HG02970 (cell line): ENCODE measurements around the gene DCDC2C.

Experiments
- ATAC-seq: cut with Tn5 transposase; IDR thresholded peaks from one replicate; pipeline ENCODE4 v1.9.1; 2021; ENCODE audit warnings: mild to moderate bottlenecking, moderate library complexity, moderate number of reproducible peaks; ENCODE audit not compliant: unreplicated experiment, low FRiP score

The DCDC2C gene

DNA sequence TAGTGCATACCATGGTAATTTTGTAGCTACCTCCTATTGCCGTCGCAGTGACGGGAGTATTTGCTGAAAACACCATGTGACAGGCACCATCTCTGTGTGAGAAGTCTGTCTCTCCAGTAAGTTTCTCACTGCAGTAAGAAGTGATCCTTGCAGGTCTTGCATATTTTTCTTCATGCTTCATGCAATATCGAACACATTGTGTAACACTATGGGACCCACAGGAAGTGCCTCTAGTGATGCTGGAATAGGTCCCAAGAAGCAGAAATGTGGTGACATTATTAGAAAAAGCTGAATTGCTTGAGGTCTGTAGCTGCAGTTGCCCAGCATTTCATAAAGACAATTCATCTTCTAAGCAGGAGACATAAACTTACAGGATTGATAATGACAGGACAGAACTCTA lies 167.6 kb downstream of the DCDC2C start:
- ATAC-seq, result no peak

- no peak for ATAC-seq
Measured at GRCh38 chr2:3872451-3872850, 169.1 kb downstream of the DCDC2C start.

GRCh38 chr2:3873899-3874298 lies 170.5 kb downstream of the DCDC2C start:
- ATAC-seq, result no peak

- no peak for ATAC-seq
Measured at GRCh38 chr2:3876221-3876620, 172.8 kb downstream of the DCDC2C start.

DNA sequence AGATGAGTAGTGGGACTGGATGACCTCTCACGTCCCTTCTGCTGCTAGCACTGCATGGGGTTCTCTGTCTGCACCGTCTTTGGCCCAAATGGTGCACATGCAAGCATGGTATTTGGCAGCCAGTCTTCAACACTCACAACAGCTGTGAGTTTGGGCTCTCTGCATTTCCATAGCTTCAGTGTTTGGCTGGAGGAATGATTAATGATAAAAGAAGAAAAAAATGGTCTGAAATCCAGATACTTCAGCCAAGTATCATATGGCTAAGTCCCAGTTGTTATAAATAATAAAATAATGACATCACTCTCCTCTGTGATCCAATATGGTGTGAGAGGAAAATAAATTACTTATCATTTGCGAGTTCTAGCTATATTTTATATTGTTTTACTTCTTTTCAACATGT lies 173.3 kb downstream of the DCDC2C start:
- no peak for ATAC-seq

DNA sequence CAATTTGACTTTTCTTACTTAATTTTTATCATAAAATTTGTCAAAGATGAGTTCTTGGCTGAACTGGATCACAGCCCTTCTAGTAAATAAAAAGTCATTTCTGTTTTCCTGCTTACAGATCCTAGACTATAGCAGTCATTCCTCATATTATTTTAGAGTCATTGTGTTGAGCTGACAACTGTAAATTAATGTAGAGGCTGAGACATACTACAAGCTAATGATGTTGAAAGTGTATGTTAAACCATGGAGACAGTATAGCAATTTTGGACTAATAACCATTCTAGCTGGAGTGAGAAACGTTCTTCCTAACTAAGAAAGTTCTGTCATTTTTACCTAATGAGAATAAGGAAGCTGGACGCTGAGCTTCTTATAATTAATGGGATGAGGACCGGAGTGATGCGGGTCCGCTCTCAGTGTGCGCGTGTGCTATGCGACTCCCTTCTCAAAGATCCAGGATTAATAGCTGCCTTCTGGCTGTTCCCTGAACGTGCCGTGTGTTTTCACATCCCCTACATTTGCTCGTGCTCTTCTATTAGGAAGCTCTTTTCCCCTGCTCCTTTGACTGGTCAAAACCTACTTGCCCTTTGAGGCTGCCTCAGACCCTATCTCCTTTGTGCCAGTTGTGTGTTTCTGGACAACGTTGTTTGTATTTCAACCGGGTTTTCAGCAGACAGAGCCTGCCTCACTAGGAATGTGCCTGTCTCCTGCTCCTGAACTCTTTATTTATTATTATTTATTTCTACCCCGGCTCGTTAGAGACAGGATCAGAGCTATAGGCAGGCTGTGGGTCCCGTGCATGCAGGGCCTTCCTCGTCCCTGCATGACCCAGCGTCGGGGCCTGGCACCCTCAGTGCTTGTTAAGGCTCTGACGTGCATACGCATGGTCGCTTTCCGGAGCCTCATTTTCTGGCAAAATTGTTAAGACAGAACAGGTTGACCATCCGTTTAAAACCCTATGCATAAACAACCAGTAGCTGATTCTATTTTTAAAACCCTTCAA lies 182.6 kb downstream of the DCDC2C start:
- no peak for ATAC-seq

DNA sequence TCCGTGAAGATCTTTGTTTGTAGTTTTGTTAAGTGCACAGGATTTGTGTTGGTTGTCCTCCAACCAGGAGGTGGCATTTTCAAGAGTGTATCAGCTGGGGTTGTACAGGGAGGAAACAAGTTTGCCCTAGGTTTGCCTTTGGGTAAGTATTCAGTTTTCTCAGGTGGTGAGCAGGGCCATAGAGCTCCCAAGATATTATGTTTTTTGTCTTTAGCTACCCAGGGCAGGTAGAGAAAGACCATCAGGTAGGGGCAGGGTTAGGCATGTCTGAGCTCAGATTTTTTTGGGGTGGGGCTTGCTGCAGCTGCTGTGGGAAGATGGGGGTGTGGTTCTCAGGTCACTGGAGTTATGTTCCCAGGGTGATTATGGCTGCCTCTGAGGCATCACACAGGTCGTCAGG lies 191.6 kb downstream of the DCDC2C start:
- ATAC-seq, result no peak
